Measurements from ENCODE around the gene GDPD5.

The GDPD5 gene

GRCh38 chr11:75445315-75445953 lies 80.3 kb downstream of the GDPD5 start:
- DNase-seq (ENCODE audit: low read depth, low spot score): no peak

GRCh38 chr11:75443043-75443442 lies 82.7 kb downstream of the GDPD5 start:
- DNase-seq (ENCODE audit: low read depth, low spot score): no peak

GRCh38 chr11:75442161-75442885 lies 83.4 kb downstream of the GDPD5 start:
- DNase-seq (ENCODE audit: low read depth, low spot score): no peak

GRCh38 chr11:75441804-75442132 lies 84.0 kb downstream of the GDPD5 start:
- no peak for DNase-seq (ENCODE audit: low read depth, low spot score)

- no peak for DNase-seq (ENCODE audit: low read depth, low spot score)
These were observed 84.6 kb downstream of the GDPD5 start for GRCh38 chr11:75440960-75441803.

GRCh38 chr11:75439495-75440120 lies 86.1 kb downstream of the GDPD5 start:
- no peak for DNase-seq (ENCODE audit: low read depth, low spot score)

GRCh38 chr11:75439026-75439425 lies 86.7 kb downstream of the GDPD5 start:
- no peak for DNase-seq (ENCODE audit: low read depth, low spot score)

- no peak for DNase-seq (ENCODE audit: low read depth, low spot score)
These were observed 87.6 kb downstream of the GDPD5 start for GRCh38 chr11:75437966-75438659.

GRCh38 chr11:75436806-75437205 lies 88.9 kb downstream of the GDPD5 start:
- no peak for DNase-seq (ENCODE audit: low read depth, low spot score)

- DNase-seq (ENCODE audit: low read depth, low spot score): no peak
These were observed 90.2 kb downstream of the GDPD5 start for GRCh38 chr11:75435571-75435925.

- DNase-seq (ENCODE audit: low read depth, low spot score): no peak
These were observed 90.7 kb downstream of the GDPD5 start for GRCh38 chr11:75434886-75435570.

GRCh38 chr11:75434051-75434450 lies 91.7 kb downstream of the GDPD5 start:
- no peak for DNase-seq (ENCODE audit: low read depth, low spot score)

GRCh38 chr11:75433443-75433842 lies 92.3 kb downstream of the GDPD5 start:
- DNase-seq (ENCODE audit: low read depth, low spot score): no peak

- no peak for DNase-seq (ENCODE audit: low read depth, low spot score)
These were observed 92.8 kb downstream of the GDPD5 start, which contains the start of gene KLHL35 for GRCh38 chr11:75432911-75433321. TSS of gene KLHL35 (minus strand) at chr11:75433203. CDS start at chr11:75430629, 2,574 bp downstream.

- DNase-seq (ENCODE audit: low read depth, low spot score): no peak
These were observed 93.9 kb downstream of the GDPD5 start for GRCh38 chr11:75431533-75432525.

- DNase-seq (ENCODE audit: low read depth, low spot score): no peak
These were observed 94.8 kb downstream of the GDPD5 start for GRCh38 chr11:75430714-75431532.

- no peak for DNase-seq (ENCODE audit: low read depth, low spot score)
These were observed 95.6 kb downstream of the GDPD5 start for GRCh38 chr11:75429902-75430713.

GRCh38 chr11:75429641-75429901 lies 96.2 kb downstream of the GDPD5 start:
- DNase-seq (ENCODE audit: low read depth, low spot score): no peak
